Esophagus muscularis mucosa (tissue), 3 donors: ENCODE measurements around the gene AJAP1.

Experiments used
- POLR2A ChIP-seq: fragments of 450-650 bp; IDR thresholded peaks from one replicate; pipeline ENCODE4 v1.6.1; 2017; ENCODE audit warnings: antibody characterized with exemption, moderate library complexity, mild to moderate bottlenecking, low read depth
- TF ChIP-seq, protein P1 (sequence below), 3 experiments: fragments of 200-600 bp in 2 of 3; fragments of 450-650 bp in 1 of 3; sonication (generic) in 2 of 3; IDR thresholded peaks; one replicate each; pipeline ENCODE4 v1.5.1; 2017 to 2019; ENCODE audit warnings: antibody characterized with exemption in 3 of 3, mild to moderate bottlenecking in 2 of 3, moderate library complexity in 1 of 3

DNA sequence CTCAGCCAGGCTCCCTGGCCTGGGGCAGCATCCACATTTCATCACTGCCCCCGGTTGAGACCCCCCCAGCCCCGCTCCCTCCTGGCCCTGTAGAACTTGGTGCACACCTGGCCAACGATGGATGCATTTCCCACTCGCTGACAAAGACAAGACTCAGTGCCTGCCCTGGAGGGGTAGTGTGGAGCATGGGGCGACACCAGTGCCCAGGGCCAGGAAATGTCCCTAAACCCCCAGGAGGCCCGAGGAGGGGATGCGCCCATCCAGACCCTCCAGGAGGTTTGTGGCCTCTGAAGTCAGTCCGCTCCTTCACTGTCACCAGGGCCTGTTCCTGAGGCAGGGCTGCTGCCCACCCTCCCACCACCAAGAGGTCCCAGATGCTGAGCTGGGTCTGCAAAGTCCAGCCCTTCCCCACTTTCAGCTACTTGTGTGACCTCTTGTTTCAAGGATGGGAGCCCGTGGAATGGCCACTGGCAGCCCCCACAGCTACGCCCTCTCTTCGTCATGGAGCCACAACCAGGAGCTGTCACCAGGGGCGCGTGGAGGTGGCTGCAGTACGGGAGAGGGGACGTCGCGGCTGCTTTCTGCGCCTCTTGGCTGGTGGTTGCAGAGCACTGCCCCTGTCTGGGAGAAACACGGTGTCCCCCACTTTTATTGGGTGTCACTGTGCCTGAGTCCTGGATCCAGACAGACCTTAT lies 35.7 kb downstream of the AJAP1 start:
- TF ChIP-seq, protein P1, sequence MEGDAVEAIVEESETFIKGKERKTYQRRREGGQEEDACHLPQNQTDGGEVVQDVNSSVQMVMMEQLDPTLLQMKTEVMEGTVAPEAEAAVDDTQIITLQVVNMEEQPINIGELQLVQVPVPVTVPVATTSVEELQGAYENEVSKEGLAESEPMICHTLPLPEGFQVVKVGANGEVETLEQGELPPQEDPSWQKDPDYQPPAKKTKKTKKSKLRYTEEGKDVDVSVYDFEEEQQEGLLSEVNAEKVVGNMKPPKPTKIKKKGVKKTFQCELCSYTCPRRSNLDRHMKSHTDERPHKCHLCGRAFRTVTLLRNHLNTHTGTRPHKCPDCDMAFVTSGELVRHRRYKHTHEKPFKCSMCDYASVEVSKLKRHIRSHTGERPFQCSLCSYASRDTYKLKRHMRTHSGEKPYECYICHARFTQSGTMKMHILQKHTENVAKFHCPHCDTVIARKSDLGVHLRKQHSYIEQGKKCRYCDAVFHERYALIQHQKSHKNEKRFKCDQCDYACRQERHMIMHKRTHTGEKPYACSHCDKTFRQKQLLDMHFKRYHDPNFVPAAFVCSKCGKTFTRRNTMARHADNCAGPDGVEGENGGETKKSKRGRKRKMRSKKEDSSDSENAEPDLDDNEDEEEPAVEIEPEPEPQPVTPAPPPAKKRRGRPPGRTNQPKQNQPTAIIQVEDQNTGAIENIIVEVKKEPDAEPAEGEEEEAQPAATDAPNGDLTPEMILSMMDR (IDR thresholded peaks at IDR 0.05) = no peak
- TF ChIP-seq POLR2A = no peak
